SHP77 treated with DMSO at 0.1 percent for 48 hours (cell line): ENCODE data around the gene VIP.

ENCODE experiments used
- DNase-seq: peaks from one replicate; lab custom pipeline; 2025; lab: John Stamatoyannopoulos, UW

The VIP gene

GRCh38 chr6:152783217-152783878, 32.8 kb downstream of the VIP start:
- no peak for DNase-seq

GRCh38 chr6:152794696-152795095, 44.1 kb downstream of the VIP start:
- DNase-seq = no peak

GRCh38 chr6:152804150-152804549, 53.6 kb downstream of the VIP start:
- no peak for DNase-seq
